HG03432 (cell line): ENCODE measurements around the gene CPM.
A peak's percentile ranks its signal among the peaks of the same experiment; 100 is the strongest.

Experiments
- ATAC-seq: cut with Tn5 transposase; IDR thresholded peaks from one replicate; pipeline ENCODE4 v1.9.1; 2021; ENCODE audit warnings: mild to moderate bottlenecking, moderate library complexity; ENCODE audit not compliant: unreplicated experiment

The CPM gene

GRCh38 chr12:68957273-68957672 is 24.3 kb upstream of the CPM start:
- ATAC-seq, result no peak

- ATAC-seq, result no peak
Observed at GRCh38 chr12:68956466-68956865, 23.5 kb upstream of the CPM start.

- no peak for ATAC-seq
Observed at GRCh38 chr12:68954811-68955210, 21.8 kb upstream of the CPM start.

- ATAC-seq, result no peak
Observed at GRCh38 chr12:68953536-68953935, 20.6 kb upstream of the CPM start.

- ATAC-seq, result no peak
Observed at GRCh38 chr12:68951652-68952051, 18.7 kb upstream of the CPM start.

GRCh38 chr12:68950511-68950910 is 17.5 kb upstream of the CPM start:
- no peak for ATAC-seq

- no peak for ATAC-seq
Observed at GRCh38 chr12:68945255-68945654, 12.3 kb upstream of the CPM start.

- no peak for ATAC-seq
Observed at GRCh38 chr12:68944296-68945076, 11.5 kb upstream of the CPM start.

GRCh38 chr12:68943848-68944247 is 10.9 kb upstream of the CPM start:
- ATAC-seq, result no peak

- no peak for ATAC-seq
Observed at GRCh38 chr12:68940731-68941130, 7.8 kb upstream of the CPM start.

GRCh38 chr12:68939505-68939904 is 6.5 kb upstream of the CPM start:
- ATAC-seq, result no peak

GRCh38 chr12:68934392-68934791 is 1.4 kb upstream of the CPM start:
- no peak for ATAC-seq

GRCh38 chr12:68932128-68932960 is 627 bp downstream of the CPM start:
- peak; percentile 54 for ATAC-seq

- no peak for ATAC-seq
Observed at GRCh38 chr12:68930178-68930577, 2.8 kb downstream of the CPM start.

- no peak for ATAC-seq
Observed at GRCh38 chr12:68924546-68924945, 8.4 kb downstream of the CPM start.

GRCh38 chr12:68919581-68920239 is 13.3 kb downstream of the CPM start:
- no peak for ATAC-seq

GRCh38 chr12:68918960-68919359 is 14.0 kb downstream of the CPM start:
- ATAC-seq, result no peak

- ATAC-seq, result no peak
Observed at GRCh38 chr12:68915055-68915454, 17.9 kb downstream of the CPM start.

- ATAC-seq, result no peak
Observed at GRCh38 chr12:68913682-68914081, 19.3 kb downstream of the CPM start.

GRCh38 chr12:68912916-68913315 is 20.1 kb downstream of the CPM start:
- ATAC-seq, result no peak

GRCh38 chr12:68911197-68911718 is 21.7 kb downstream of the CPM start:
- no peak for ATAC-seq
